Neutrophil (primary cell): ENCODE measurements around the gene RAB6A.

Source experiments
- H3K27ac ChIP-seq: fragments of 200-600 bp; sonication (generic); 2 replicates; pipeline ENCODE4 v1.5.1; 2016; ENCODE audit warnings: mild to moderate bottlenecking, moderate library complexity
- H3K27me3 ChIP-seq: fragments of 200-600 bp; sonication (generic); 2 replicates; pipeline ENCODE4 v1.6.0; 2016; ENCODE audit warnings: mild to moderate bottlenecking
- H3K36me3 ChIP-seq: fragments of 200-600 bp; sonication (generic); 2 replicates; pipeline ENCODE4 v1.5.1; 2017
- H3K4me1 ChIP-seq, 2 experiments: fragments of 200-600 bp in 1 of 2; sonication (generic) in 1 of 2; 1 replicate in 1 of 2; 2 replicates in 1 of 2; pipeline versions ENCODE4 v1.5.1 to v1.6.1; 2013 to 2016; ENCODE audit warnings: low read depth in 1 of 2, low read length in 1 of 2, mild to moderate bottlenecking in 1 of 2, moderate library complexity in 1 of 2; ENCODE audit not compliant: control insufficient read depth in 1 of 2, insufficient read depth in 1 of 2
- H3K4me3 ChIP-seq, 2 experiments: fragments of 200-600 bp in 1 of 2; sonication (generic) in 1 of 2; 1 replicate in 1 of 2; 2 replicates in 1 of 2; pipeline ENCODE4 v1.5.1; 2013 to 2016; ENCODE audit warnings: low read depth in 1 of 2, low read length in 1 of 2, mild to moderate bottlenecking in 1 of 2, moderate library complexity in 1 of 2
- H3K9me3 ChIP-seq: fragments of 200-600 bp; sonication (generic); 2 replicates; pipeline ENCODE4 v1.5.1; 2016
- TF ChIP-seq, protein P1 (sequence below): fragments of 200-600 bp; sonication (generic); IDR thresholded peaks from 2 replicates; pipeline ENCODE4 v1.5.1; 2016; ENCODE audit warnings: antibody characterized with exemption

The RAB6A gene

DNA sequence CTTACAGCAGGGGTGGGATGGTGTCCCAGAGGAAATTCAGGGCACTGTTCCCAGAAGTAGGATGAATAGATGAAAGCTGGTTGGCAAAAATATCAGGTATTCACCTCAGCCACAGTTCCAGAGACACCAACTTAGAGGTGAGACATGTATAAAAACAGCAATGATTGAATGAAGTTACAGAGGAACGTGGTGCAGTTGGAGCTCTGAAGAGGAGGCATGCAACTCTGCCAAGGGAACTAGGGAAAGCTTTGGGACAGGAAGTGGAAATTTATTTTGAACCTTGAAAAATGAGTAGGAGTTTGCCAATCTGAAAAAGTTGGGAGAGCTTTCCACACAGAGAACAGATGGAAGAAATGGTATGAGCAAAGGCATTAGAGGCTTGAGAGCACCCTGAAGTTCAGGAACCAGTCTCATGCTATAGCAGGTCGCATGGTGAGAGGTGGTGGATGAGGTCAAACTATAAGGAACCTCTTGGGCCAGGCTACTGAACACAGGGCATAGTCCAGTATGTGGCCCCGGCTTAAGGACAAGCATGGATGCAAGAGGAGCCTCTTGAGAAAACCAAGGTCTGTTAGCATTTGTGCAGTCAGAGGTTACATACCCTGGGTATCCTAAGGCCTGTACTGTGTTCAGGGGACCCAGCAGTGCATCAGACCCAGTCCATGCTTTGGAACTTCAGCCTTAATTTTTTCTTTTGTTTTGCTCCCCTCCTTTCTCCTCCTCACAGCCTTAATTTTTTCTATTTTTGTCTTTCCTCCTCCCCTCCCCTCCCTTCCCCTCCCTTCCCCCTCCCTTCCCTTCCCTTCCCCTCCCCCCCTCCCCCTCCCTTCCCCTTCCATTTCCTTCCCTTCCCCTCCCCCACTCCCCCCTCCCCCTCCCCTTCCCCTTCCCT, 97.0 kb downstream of the RAB6A start:
- Histone ChIP-seq H3K27ac (peak overlapping the region; percentile 38), H3K4me1 (peaks cover 23 to 24% of the 10 kb centered on the region in 2 experiments), H3K36me3 (no peaks in the 10 kb centered on the region), H3K4me3 (no peak overlapping the region), H3K27me3 (peaks cover 7% of the 10 kb centered on the region), H3K9me3 (no peaks in the 10 kb centered on the region)
- TF ChIP-seq, protein P1, sequence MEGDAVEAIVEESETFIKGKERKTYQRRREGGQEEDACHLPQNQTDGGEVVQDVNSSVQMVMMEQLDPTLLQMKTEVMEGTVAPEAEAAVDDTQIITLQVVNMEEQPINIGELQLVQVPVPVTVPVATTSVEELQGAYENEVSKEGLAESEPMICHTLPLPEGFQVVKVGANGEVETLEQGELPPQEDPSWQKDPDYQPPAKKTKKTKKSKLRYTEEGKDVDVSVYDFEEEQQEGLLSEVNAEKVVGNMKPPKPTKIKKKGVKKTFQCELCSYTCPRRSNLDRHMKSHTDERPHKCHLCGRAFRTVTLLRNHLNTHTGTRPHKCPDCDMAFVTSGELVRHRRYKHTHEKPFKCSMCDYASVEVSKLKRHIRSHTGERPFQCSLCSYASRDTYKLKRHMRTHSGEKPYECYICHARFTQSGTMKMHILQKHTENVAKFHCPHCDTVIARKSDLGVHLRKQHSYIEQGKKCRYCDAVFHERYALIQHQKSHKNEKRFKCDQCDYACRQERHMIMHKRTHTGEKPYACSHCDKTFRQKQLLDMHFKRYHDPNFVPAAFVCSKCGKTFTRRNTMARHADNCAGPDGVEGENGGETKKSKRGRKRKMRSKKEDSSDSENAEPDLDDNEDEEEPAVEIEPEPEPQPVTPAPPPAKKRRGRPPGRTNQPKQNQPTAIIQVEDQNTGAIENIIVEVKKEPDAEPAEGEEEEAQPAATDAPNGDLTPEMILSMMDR, result no peak

DNA sequence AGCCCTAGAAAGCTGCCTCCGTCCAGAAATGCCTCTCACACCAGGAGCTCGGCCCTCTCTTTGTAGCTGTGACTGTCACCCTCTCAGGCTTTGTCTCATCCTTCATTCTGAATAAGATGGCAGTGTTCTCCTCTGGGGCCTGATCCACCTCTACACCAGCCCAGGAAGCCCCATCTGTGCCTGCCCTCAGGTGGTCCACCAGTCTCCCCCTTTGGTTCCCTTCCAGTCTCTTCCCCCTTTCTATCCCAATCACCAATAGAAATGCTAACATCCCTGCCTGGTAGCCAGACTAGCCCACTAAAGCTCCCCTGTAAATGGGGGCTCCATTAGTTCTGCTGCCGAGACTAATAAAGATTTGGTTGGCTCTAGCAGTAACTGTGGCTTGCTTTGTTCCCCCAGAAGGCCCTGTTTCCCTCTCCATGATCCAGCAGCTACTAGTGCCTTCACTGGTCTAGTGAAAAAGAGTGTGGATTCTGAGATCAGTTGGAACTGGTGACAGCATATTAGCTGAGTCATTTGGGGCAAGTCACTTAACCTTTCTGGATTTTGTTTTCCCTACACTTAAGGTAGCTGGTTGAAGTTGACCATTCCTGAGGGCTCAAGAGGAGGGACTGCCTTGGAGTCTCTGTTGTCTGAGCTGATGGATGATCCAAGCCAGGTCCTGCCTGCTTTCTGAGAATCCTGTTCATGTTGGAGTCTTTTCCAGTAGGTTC, 98.3 kb downstream of the RAB6A start:
- Histone ChIP-seq H3K9me3 (no peaks in the 10 kb centered on the region), H3K36me3 (no peaks in the 10 kb centered on the region), H3K4me3 (no peak overlapping the region), H3K27me3 (peaks cover 7% of the 10 kb centered on the region), H3K4me1 (peaks cover 23 to 24% of the 10 kb centered on the region in 2 experiments), H3K27ac (no peak overlapping the region)
- TF ChIP-seq, protein P1, result no peak

DNA sequence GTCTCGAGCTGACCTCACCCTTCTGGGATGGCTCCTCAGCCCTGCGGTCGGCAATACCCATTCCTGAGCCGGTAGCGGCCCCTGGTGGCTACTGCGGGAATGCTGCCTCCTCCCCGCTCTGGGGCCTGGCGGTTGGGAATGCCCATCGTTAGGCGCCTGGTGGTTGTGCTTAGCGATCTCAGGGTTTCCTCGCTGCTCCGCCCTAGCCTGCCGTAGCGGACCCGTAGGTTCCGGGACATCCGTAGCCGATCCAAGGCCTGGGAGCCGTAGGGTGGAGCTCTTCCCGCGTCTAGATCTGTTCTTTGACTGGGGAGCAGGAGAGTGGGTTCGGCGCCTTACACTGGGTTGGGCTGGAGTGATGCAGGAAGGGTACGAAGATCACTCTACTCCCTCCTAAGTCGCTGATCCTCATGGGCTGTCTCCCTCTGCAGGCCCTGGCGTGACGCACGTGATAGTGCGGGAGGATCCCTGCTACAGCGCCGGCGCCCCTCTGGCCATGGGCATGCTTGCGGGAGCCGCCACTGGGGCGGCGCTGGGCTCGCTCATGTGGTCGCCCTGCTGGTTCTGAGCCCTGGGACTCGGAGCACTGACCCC, 99.7 kb downstream of the RAB6A start:
- Histone ChIP-seq H3K27ac (no peak overlapping the region), H3K4me1 (peaks cover 23 to 24% of the 10 kb centered on the region in 2 experiments)

DNA sequence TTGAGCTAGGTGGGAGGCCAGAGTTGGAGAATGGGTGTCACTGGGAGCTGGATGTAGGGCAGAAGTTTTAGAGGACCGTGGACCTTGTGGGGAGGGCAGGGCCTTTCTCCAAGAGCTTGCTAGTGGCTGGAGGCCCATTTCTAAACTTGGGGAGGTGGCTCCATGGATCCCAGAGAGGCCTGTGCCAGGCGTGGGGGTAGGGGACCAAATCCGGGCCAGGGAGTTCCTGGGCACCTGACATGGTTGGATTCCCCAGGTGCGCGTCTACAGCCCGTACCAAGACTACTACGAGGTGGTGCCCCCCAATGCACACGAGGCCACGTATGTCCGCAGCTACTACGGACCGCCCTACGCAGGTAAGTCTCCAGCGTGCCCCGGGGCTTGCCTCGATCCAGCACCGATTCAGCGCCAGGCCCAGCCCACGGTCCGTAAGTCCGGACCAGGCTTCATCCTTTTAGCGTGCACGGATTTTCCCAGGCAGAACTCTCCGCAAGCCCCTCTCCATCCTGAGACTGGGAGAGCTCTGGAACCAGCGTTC, 100.3 kb downstream of the RAB6A start:
- no peaks in the 10 kb centered on the region for H3K9me3 ChIP-seq
- H3K4me3 ChIP-seq, result peak overlapping the region; percentile 24 to 44
- TF ChIP-seq, protein P1, result no peak
- H3K27ac ChIP-seq, result no peak overlapping the region
- H3K27me3 ChIP-seq, result peaks cover 7% of the 10 kb centered on the region
- H3K36me3 ChIP-seq, result no peaks in the 10 kb centered on the region
- peaks cover 23 to 24% of the 10 kb centered on the region in 2 experiments for H3K4me1 ChIP-seq

More for the DNA sequence above, 99.7 kb downstream of the RAB6A start:
- TF ChIP-seq, protein P1, result peak; percentile 94
- H3K36me3 ChIP-seq, result no peaks in the 10 kb centered on the region
- H3K4me3 ChIP-seq, result peak overlapping the region; percentile 24 to 44
- H3K27me3 ChIP-seq, result peaks cover 7% of the 10 kb centered on the region
- H3K9me3 ChIP-seq, result no peaks in the 10 kb centered on the region

DNA sequence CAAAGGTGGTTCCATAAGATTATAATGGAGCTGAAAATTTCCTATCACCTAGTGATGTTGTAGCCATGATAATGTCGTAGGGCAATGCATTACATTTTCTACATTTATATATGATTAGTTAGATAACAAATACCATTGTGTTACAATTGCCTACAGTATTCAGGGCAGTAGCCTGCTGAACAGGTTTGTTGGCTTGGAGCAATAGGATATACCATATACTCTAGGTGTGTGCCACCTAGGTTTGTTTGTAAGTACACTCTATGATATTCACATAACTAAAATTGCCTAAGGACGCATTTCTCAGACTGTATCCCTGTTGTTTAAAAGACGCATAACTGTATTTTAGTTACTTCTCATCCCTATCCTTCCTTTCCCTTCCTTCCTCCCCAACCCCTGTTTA, 100.9 kb downstream of the RAB6A start:
- Histone ChIP-seq H3K27me3 (peaks cover 7% of the 10 kb centered on the region), H3K9me3 (no peaks in the 10 kb centered on the region), H3K4me1 (peaks cover 23 to 24% of the 10 kb centered on the region in 2 experiments), H3K27ac (no peak overlapping the region), H3K4me3 (no peak overlapping the region), H3K36me3 (no peaks in the 10 kb centered on the region)
- TF ChIP-seq, protein P1, result no peak
